Measurements from ENCODE around the gene TASL. TPM values are rescaled to one million over a fixed set of nuclear protein-coding genes. Genes with fewer than 3 reads are reported as not detected.

Gene TASL
- total and polyA plus RNA-seq, 9 of the 15 experiments (the other 6 are each of a cell fraction or from before 2014, with no cell fraction given), result 0.07 to 0.09 TPM; not detected in 7

GRCh38 chrX:30620980-30621618 lies 43.5 kb upstream of the TASL start (continued):
- TF ChIP-seq RBM14 (IDR thresholded peaks at IDR 0.05; ENCODE audit: borderline replicate concordance, insufficient read depth, low read depth, low read length), result no peak
- TF ChIP-seq NR3C1 (CRISPR knock-in tag; IDR thresholded peaks at IDR 0.05), result no peak
- TF ChIP-seq BRD4 (IDR thresholded peaks at IDR 0.05), result no peak
- no peak for TF ChIP-seq ZNF592 (IDR thresholded peaks at IDR 0.05)
- no peak for TF ChIP-seq MCM7 (IDR thresholded peaks at IDR 0.05)
- no peak for TF ChIP-seq RBM22 (IDR thresholded peaks at IDR 0.05; ENCODE audit: low read depth, low read length, poor library complexity, severe bottlenecking)
- TF ChIP-seq BHLHE40 (IDR thresholded peaks at IDR 0.05; ENCODE audit: low read length), result no peak
- peak; percentile 78 for TF ChIP-seq FOSL1 (tag; conservative IDR thresholded peaks at IDR 0.05)
- TF ChIP-seq HDAC8 (tag; IDR thresholded peaks at IDR 0.05), result no peak
- TF ChIP-seq ZNF584 (CRISPR knock-in tag; IDR thresholded peaks at IDR 0.05; ENCODE audit: low read depth), result 0 out of 2 replicates have a peak, but pooled peaks have one; percentile 34
- no peak for TF ChIP-seq CREB1 (IDR thresholded peaks at IDR 0.05)
- TF ChIP-seq CREB1 (CRISPR knock-in tag; IDR thresholded peaks at IDR 0.05), result no peak
- no peak for TF ChIP-seq ARID3A (IDR thresholded peaks at IDR 0.05; ENCODE audit: borderline replicate concordance, low read depth, low read length)
- TF ChIP-seq NFIX (CRISPR knock-in tag; IDR thresholded peaks at IDR 0.05; ENCODE audit: low read depth), result no peak
- TF ChIP-seq NR2C1 (IDR thresholded peaks at IDR 0.05), result no peak
- peak; percentile 40; the same call in 1 of the 2 replicates for TF ChIP-seq NR2C1 (tag; IDR thresholded peaks at IDR 0.05)
- TF ChIP-seq RFX7 (CRISPR knock-in tag; IDR thresholded peaks at IDR 0.05), result no peak
- TF ChIP-seq RCOR1 (IDR thresholded peaks at IDR 0.05; ENCODE audit: borderline replicate concordance in 1 of 2, low read depth in 2 of 2, low read length in 2 of 2), result no peak
- no peak for TF ChIP-seq NCOA6 (IDR thresholded peaks at IDR 0.05)
- no peak for TF ChIP-seq NCOR1 (IDR thresholded peaks at IDR 0.05)
- no peak for TF ChIP-seq ZKSCAN8 (CRISPR knock-in tag; IDR thresholded peaks at IDR 0.05)
- no peak for TF ChIP-seq GATAD2A (IDR thresholded peaks at IDR 0.05)
- no peak for TF ChIP-seq ZNF561 (CRISPR knock-in tag; conservative IDR thresholded peaks at IDR 0.05)
- no peak for TF ChIP-seq SMAD1 (IDR thresholded peaks at IDR 0.05; ENCODE audit: low read depth, low read length, partially characterized antibody)
- TF ChIP-seq ZNF408 (CRISPR knock-in tag; IDR thresholded peaks at IDR 0.05; ENCODE audit: low read depth), result no peak

Data from K562 (cell line).